T-cell (primary cell): ENCODE data around the gene SENP2. TPM values are rescaled to one million over a fixed set of nuclear protein-coding genes. Genes with fewer than 3 reads are reported as not detected.
"Not testable (repeated sequence)": the region's sequence is repeated elsewhere in the genome, so short reads cannot be mapped to it uniquely, and the experiment has no call there.

Source experiments
- ATAC-seq, 4 experiments: fragments of 200-7000 bp in 3 of 4; fragments of 150-1000 bp in 1 of 4; cut with Tn5 transposase; replicated peaks in 1 of 4; 1 replicate in 3 of 4; 2 replicates in 1 of 4; pipeline ENCODE4 v1.10.0; 2021; ENCODE audit warnings: moderate library complexity in 3 of 4, mild to moderate bottlenecking in 2 of 4, moderate number of reproducible peaks in 1 of 4
- CTCF ChIA-PET, 2 donors: fragments of 300-600 bp; sonication (Branson Sonifier 250); formaldehyde crosslinking; loops; one replicate each; lab custom pipeline; 2022; ENCODE audit warnings: antibody characterized with exemption in 2 of 2; lab: Charles Lee
- POLR2A ChIA-PET, 2 donors: fragments of 300-600 bp; sonication (Branson Sonifier 250); formaldehyde crosslinking; loops; one replicate each; lab custom pipeline; 2022; ENCODE audit warnings: antibody characterized with exemption in 2 of 2; lab: Charles Lee
- DNase-seq, 35 experiments: peaks; one replicate each; pipeline versions ENCODE4 v3.0.0 to v3.0.0-alpha.2; 2013 to 2023
- H3K27ac ChIP-seq: one replicate; pipeline ENCODE4 v1.5.1; 2013; ENCODE audit warnings: low read length
- H3K27me3 ChIP-seq, 2 experiments: replicated peaks in 1 of 2; 1 replicate in 1 of 2; 2 replicates in 1 of 2; pipeline versions ENCODE4 v1.6.1 to v1.7.0; 2013; ENCODE audit warnings: low read length in 1 of 2, mixed read lengths in 1 of 2; ENCODE audit not compliant: control insufficient read depth in 2 of 2, insufficient read depth in 2 of 2; ENCODE audit errors: extremely low read depth in 1 of 2
- H3K36me3 ChIP-seq, 2 donors: 1 replicate in 1 of 2; 2 replicates in 1 of 2; pipeline versions ENCODE4 v1.6.1 to v1.7.0; 2013; ENCODE audit warnings: low read length in 1 of 2; ENCODE audit not compliant: control insufficient read depth in 2 of 2, insufficient read depth in 1 of 2; ENCODE audit errors: extremely low read depth in 1 of 2
- H3K4me1 ChIP-seq, 2 experiments: 1 replicate in 1 of 2; 2 replicates in 1 of 2; pipeline versions ENCODE4 v1.6.1 to v1.7.0; 2013; ENCODE audit warnings: low read length in 2 of 2, mixed read lengths in 1 of 2; ENCODE audit not compliant: insufficient read depth in 2 of 2, control insufficient read depth in 1 of 2; ENCODE audit errors: extremely low read depth in 1 of 2
- H3K4me3 ChIP-seq, 2 donors: 1 replicate in 1 of 2; 2 replicates in 1 of 2; pipeline versions ENCODE4 v1.5.1 to v1.7.0; 2013; ENCODE audit warnings: mild to moderate bottlenecking in 2 of 2, low read length in 1 of 2, moderate library complexity in 1 of 2; ENCODE audit not compliant: control insufficient read depth in 1 of 2; ENCODE audit errors: extremely low read depth in 1 of 2
- H3K9me3 ChIP-seq: 2 replicates; pipeline ENCODE4 v1.7.0; 2013
- H3K27ac Mint-ChIP-seq, 2 donors: one replicate each; pipeline ENCODE4 v1.8.0; 2020 to 2021; ENCODE audit warnings: mild to moderate bottlenecking in 2 of 2, mixed read lengths in 2 of 2
- H3K27me3 Mint-ChIP-seq, 2 donors: one replicate each; pipeline ENCODE4 v1.8.0; 2021 to 2022; ENCODE audit warnings: mixed read lengths in 2 of 2
- H3K36me3 Mint-ChIP-seq: one replicate; pipeline ENCODE4 v1.8.0; 2021; ENCODE audit warnings: mixed read lengths
- H3K4me1 Mint-ChIP-seq, 3 donors: one replicate each; pipeline ENCODE4 v1.8.0; 2020 to 2022; ENCODE audit warnings: mixed read lengths in 3 of 3, mild to moderate bottlenecking in 1 of 3
- H3K4me3 Mint-ChIP-seq, 3 donors: one replicate each; pipeline ENCODE4 v1.8.0; 2020 to 2022; ENCODE audit warnings: mild to moderate bottlenecking in 3 of 3, mixed read lengths in 3 of 3, moderate library complexity in 3 of 3
- H3K9me3 Mint-ChIP-seq, 3 donors: one replicate each; pipeline ENCODE4 v1.8.0; 2020 to 2022; ENCODE audit warnings: mixed read lengths in 3 of 3
- WGBS: methylation state at CpG from one replicate; pipeline ENCODE4 v1.1.5; 2013; ENCODE audit warnings: missing lambda C conversion rate; ENCODE audit not compliant: insufficient coverage; 5-methylcytosine and 5-hydroxymethylcytosine counted together
- total RNA-seq, 35 experiments: library from RNA in 6 of 35; stranded (reverse) in 6 of 35; fragments of 120-200 nt in 1 of 35; gene quantifications; one replicate each; pipeline versions ENCODE4 v1.2.1 to v1.2.4 and lab custom pipeline; 2013 to 2026

The SENP2 gene
- total RNA-seq, 5 donors from 2014 or later (not counting 1 experiment from before 2014, with no cell fraction given): 33.1 to 56.1 (median 41.9) TPM

GRCh38 chr3:185638651-185639050 is 52.6 kb downstream of the SENP2 start:
- H3K4me1 Mint-ChIP-seq, H3K9me3 ChIP-seq, H3K36me3 Mint-ChIP-seq, H3K36me3 ChIP-seq, CTCF ChIA-PET, H3K4me1 ChIP-seq, H3K27ac Mint-ChIP-seq, H3K27ac ChIP-seq, DNase-seq, H3K27me3 Mint-ChIP-seq, H3K27me3 ChIP-seq, POLR2A ChIA-PET, H3K4me3 Mint-ChIP-seq, ATAC-seq, H3K4me3 ChIP-seq, H3K9me3 Mint-ChIP-seq: not testable (repeated sequence)
- 91% methylated on average over 5 of the region's 11 CpGs for WGBS

GRCh38 chr3:185639632-185640206 is 53.6 kb downstream of the SENP2 start:
- Mint-ChIP-seq H3K36me3 (no peaks in the 10 kb centered on the region), H3K27ac (no peak overlapping the region), H3K4me1 (no peaks in the 10 kb centered on the region), H3K4me3 (no peak overlapping the region), H3K27me3 (peaks cover 0 to 4% of the 10 kb centered on the region in 2 donors), H3K9me3 (no peaks in the 10 kb centered on the region)
- DNase-seq: no peak
- Histone ChIP-seq H3K4me1 (no peaks in the 10 kb centered on the region), H3K9me3 (no peaks in the 10 kb centered on the region), H3K27me3 (no peaks in the 10 kb centered on the region), H3K27ac (no peak overlapping the region), H3K4me3 (no peak overlapping the region), H3K36me3 (no peaks in the 10 kb centered on the region)
- ChIA-PET CTCF (no interaction called here), POLR2A (no interaction called here)
- WGBS: 85% methylated on average over 5 of the region's 7 CpGs
- ATAC-seq: no peak

GRCh38 chr3:185640308-185640707 is 54.2 kb downstream of the SENP2 start:
- no peaks in the 10 kb centered on the region for H3K27me3 ChIP-seq
- no peaks in the 10 kb centered on the region for H3K4me1 ChIP-seq
- H3K4me3 ChIP-seq: no peak overlapping the region
- ChIA-PET CTCF (interaction anchor here in 1 of 2 donors (0.7 kb wide), 1 partner anchor 1742 kb away, joined by 3 read pairs; no protein-coding TSS in a partner anchor), POLR2A (no interaction called here)
- no peak overlapping the region for H3K27ac ChIP-seq
- Mint-ChIP-seq H3K27me3 (peaks cover under 1 to 4% of the 10 kb centered on the region in 2 donors), H3K4me3 (no peak overlapping the region), H3K9me3 (no peaks in the 10 kb centered on the region), H3K36me3 (no peaks in the 10 kb centered on the region), H3K27ac (no peak overlapping the region), H3K4me1 (no peaks in the 10 kb centered on the region)
- no peak for ATAC-seq
- no CpG with 5 or more reads among the region's 2 CpGs for WGBS
- H3K9me3 ChIP-seq: no peaks in the 10 kb centered on the region
- no peaks in the 10 kb centered on the region for H3K36me3 ChIP-seq
- no peak for DNase-seq

- WGBS: 96% methylated on average over 11 of the region's 17 CpGs
- H3K36me3 Mint-ChIP-seq, H3K4me3 Mint-ChIP-seq, ATAC-seq, H3K9me3 ChIP-seq, H3K9me3 Mint-ChIP-seq, H3K4me1 Mint-ChIP-seq, CTCF ChIA-PET, H3K4me3 ChIP-seq, DNase-seq, H3K36me3 ChIP-seq, H3K4me1 ChIP-seq, POLR2A ChIA-PET, H3K27ac ChIP-seq, H3K27ac Mint-ChIP-seq: not testable (repeated sequence)
- peaks cover 0 to 27% of the 10 kb centered on the region in 2 experiments for H3K27me3 ChIP-seq
- H3K27me3 Mint-ChIP-seq: peaks cover 19 to 22% of the 10 kb centered on the region in 2 donors
Measured at GRCh38 chr3:185645191-185645590, 59.1 kb downstream of the SENP2 start.

GRCh38 chr3:185645596-185646381 is 59.7 kb downstream of the SENP2 start:
- H3K4me1 ChIP-seq: no peaks in the 10 kb centered on the region
- Mint-ChIP-seq H3K4me1 (no peaks in the 10 kb centered on the region), H3K9me3 (no peaks in the 10 kb centered on the region), H3K27ac (no peak overlapping the region), H3K36me3 (no peaks in the 10 kb centered on the region), H3K4me3 (no peak overlapping the region), H3K27me3 (peaks cover 19 to 22% of the 10 kb centered on the region in 2 donors)
- no peak for DNase-seq
- H3K27ac ChIP-seq: no peak overlapping the region
- no peak overlapping the region for H3K4me3 ChIP-seq
- H3K9me3 ChIP-seq: no peaks in the 10 kb centered on the region
- ChIA-PET CTCF (interaction anchor here in 1 of 2 donors (0.7 to 2.1 kb wide), 2 partner anchors 14 to 26 kb away, joined by 3 to 6 read pairs; no protein-coding TSS in a partner anchor), POLR2A (no interaction called here)
- ATAC-seq: no peak
- 50% methylated on average over 3 of the region's 16 CpGs for WGBS
- H3K27me3 ChIP-seq: peaks cover 0 to 27% of the 10 kb centered on the region in 2 experiments
- H3K36me3 ChIP-seq: no peaks in the 10 kb centered on the region

- H3K27ac Mint-ChIP-seq: no peak overlapping the region
- no peaks in the 10 kb centered on the region for H3K4me1 Mint-ChIP-seq
- Histone ChIP-seq H3K27me3 (peaks cover 0 to 27% of the 10 kb centered on the region in 2 experiments), H3K9me3 (no peaks in the 10 kb centered on the region), H3K27ac (no peak overlapping the region), H3K4me1 (no peaks in the 10 kb centered on the region), H3K4me3 (no peak overlapping the region), H3K36me3 (no peaks in the 10 kb centered on the region)
- ATAC-seq (no peak), DNase-seq (no peak)
- H3K36me3 Mint-ChIP-seq: no peaks in the 10 kb centered on the region
- H3K4me3 Mint-ChIP-seq: no peak overlapping the region
- 48% methylated on average over 12 of the region's 14 CpGs for WGBS
- ChIA-PET POLR2A (no interaction called here), CTCF (interaction anchor here in 1 of 2 donors (0.7 to 2.1 kb wide), 2 partner anchors 13 to 25 kb away, joined by 3 to 6 read pairs; no protein-coding TSS in a partner anchor)
- H3K27me3 Mint-ChIP-seq: peaks cover 19 to 22% of the 10 kb centered on the region in 2 donors
- no peaks in the 10 kb centered on the region for H3K9me3 Mint-ChIP-seq
Measured at GRCh38 chr3:185646382-185647133, 60.5 kb downstream of the SENP2 start.
